ENCODE results near the gene IMPA2. TPM values are rescaled to one million over a fixed set of nuclear protein-coding genes. Genes with fewer than 3 reads are reported as not detected.

Gene IMPA2
- total RNA-seq, 2 donors from 2014 or later, result 18.3 to 23.7 TPM

DNA sequence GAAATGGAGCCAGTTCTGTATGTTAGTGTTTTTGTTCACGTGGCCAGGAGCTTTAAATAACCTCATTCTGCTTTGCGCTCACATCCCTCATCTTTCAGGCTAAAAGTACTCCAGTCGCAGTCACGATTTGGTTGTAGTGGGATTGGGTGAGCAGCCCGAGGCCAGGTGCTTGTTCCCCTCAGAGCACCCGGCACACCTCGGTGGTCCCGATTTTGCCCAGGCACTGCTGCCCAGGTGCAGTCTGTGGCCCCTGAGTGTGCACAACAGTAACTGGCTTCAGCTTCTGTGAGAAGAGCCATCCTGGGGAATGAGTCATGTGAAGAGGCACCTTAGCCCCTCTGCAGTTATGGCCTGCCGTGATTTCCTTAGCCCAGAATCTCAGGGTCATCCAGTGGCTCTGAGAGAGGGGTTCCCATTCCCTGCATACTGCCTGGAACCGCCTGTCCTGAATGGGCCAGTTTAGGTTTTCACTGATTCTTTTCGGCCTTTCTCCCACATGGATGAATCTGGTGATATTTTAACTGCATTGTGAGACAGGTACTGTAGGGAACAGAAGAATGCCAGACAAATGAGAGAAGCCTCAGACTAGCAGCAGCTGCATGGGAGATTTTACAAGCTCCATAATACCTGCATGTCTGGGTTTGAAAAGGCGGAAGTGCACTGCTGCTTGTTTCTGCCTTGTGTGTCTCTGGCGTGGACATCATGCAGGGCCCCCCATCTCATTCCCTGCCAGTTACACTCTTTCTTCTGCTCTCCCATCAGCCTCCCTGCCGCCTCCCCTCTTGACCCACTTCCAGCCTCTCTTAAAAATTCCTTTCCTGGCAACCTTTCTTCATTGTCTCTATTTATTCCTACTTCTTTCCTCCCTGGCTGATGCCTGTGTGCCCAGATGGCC, 33.5 kb downstream of the IMPA2 start:
- H3K27me3 Mint-ChIP-seq, result no peaks in the 10 kb centered on the region
- H3K27ac Mint-ChIP-seq, result no peak overlapping the region
- H3K9me3 Mint-ChIP-seq, result no peaks in the 10 kb centered on the region
- ATAC-seq (replicated peaks), result no peak
- H3K4me1 Mint-ChIP-seq, result no peaks in the 10 kb centered on the region
- no peaks in the 10 kb centered on the region for H3K36me3 Mint-ChIP-seq (ENCODE audit: low read depth)
- no peak overlapping the region for H3K4me3 Mint-ChIP-seq

DNA sequence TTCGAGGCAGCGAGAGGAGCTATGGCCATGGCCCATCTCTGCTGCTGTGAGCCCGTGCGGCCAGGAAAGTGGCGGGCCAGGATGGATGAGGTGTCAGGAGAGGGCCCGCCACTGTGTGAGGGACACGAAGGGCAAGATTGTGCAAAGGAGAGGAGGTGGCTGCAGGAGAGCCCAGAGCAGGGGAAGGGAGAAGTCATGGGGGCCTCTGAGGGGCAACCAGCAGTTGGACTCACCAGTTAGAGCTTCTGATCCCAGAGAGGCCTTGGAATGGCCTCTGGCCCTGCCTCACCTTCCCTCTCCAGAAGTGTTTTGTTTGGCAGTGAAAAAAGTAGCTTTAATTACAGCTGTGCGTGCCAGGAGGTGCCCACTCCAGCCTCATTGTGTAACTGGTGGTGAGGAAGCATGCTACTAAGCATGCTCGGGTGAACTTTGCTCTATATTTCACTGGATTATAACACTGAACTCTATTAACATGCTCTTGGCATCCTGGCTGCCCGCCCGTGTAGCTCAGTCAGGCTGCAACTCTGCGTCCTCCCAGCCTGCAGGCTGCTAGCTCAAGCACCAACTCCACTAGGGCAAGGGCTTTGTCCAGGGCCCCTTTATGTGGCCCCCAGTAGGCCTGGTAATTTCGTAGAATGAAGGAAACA, 34.2 kb downstream of the IMPA2 start:
- Mint-ChIP-seq H3K4me1 (no peaks in the 10 kb centered on the region), H3K27me3 (no peaks in the 10 kb centered on the region), H3K4me3 (no peak overlapping the region), H3K36me3 (ENCODE audit: low read depth) (no peaks in the 10 kb centered on the region), H3K27ac (no peak overlapping the region), H3K9me3 (no peaks in the 10 kb centered on the region)
- no peak for ATAC-seq (replicated peaks)

DNA sequence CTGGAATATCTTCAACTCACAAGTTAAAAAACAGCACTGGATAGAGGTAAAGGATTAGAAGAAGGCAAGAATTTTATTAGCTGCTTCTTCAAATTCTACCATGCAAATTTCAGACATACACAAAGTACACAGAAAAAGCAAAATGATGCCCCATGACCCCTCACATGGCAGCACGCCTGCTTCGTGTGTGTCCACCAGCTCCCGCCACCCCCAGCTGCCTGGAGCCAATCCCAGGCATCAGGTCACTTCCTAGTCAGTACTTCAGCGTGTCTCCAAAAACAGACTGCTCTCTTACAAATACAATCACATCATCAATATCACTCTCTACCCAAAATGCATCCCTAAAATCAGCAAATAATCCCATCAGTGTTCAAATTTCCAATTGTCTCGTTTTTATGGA, 35.8 kb downstream of the IMPA2 start:
- ATAC-seq (replicated peaks), result no peak
- no peak overlapping the region for H3K4me3 Mint-ChIP-seq
- H3K4me1 Mint-ChIP-seq, result no peaks in the 10 kb centered on the region
- H3K27ac Mint-ChIP-seq, result no peak overlapping the region
- H3K9me3 Mint-ChIP-seq, result no peaks in the 10 kb centered on the region
- no peaks in the 10 kb centered on the region for H3K27me3 Mint-ChIP-seq
- H3K36me3 Mint-ChIP-seq (ENCODE audit: low read depth), result no peaks in the 10 kb centered on the region

DNA sequence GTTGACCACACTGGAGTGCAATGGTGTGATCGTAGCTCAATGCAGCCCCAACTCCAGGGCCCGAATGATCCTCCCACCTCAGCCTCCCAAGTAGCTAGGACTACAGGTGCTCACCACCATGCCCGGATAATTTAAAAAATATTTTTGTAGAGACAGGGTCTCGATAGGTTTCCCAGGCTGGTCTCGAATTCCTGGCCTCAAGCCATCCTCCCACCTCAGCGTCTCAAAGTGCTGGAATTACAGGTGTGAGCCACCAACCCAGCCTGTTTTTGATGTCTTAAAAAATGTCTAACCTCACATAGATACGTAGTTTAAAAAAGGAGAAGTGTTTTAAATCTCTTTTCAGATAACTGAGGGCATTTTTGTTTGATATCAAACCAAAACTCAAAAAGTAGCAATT, 37.6 kb downstream of the IMPA2 start:
- H3K4me3 Mint-ChIP-seq, result no peak overlapping the region
- ATAC-seq (replicated peaks), result no peak

DNA sequence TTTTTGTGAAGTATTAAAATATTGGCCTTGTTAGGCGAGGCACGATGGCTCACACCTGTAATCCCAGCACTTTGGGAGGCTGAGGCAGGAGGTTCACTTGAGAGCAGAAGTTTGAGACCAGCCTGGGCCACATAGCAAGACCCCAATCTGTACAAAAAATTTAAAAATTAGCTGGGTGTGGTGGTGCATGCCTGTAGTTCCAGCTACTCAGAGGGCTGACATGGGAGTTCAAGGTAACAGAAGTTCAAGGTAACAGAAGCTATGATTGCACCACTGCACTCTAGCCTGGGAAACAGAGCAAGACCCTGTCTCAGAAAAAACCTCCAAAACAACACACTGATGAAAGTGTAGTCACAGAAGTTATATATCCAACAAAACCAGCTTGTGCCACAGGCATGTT, 39.8 kb downstream of the IMPA2 start:
- Mint-ChIP-seq H3K4me1 (no peaks in the 10 kb centered on the region), H3K27ac (no peak overlapping the region), H3K36me3 (ENCODE audit: low read depth) (no peaks in the 10 kb centered on the region), H3K27me3 (no peaks in the 10 kb centered on the region), H3K9me3 (no peaks in the 10 kb centered on the region), H3K4me3 (no peak overlapping the region)
- no peak for ATAC-seq (replicated peaks)

More for the DNA sequence above, 37.6 kb downstream of the IMPA2 start:
- Mint-ChIP-seq H3K9me3 (no peaks in the 10 kb centered on the region), H3K36me3 (ENCODE audit: low read depth) (no peaks in the 10 kb centered on the region), H3K27ac (no peak overlapping the region), H3K4me1 (no peaks in the 10 kb centered on the region), H3K27me3 (no peaks in the 10 kb centered on the region)

DNA sequence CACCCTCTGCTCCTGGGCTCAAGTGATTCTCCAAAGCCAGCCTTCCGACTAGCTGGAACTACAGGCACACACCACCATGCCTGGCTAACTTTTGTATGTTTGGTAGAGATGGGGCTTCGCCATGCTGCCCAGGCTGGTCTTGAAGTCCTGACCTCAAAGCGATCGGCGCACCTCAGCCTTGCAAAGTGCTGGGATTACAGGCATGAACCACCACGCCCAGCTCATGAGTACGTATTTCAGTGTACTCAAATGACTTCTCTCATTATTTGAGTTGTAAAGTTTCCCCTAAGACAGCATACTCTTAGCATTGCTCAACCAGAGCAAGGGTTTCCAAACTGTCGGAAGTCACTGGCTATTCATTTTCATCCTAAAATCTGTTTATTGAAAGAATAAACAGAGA, 40.3 kb downstream of the IMPA2 start:
- no peak for ATAC-seq (replicated peaks)
- no peak overlapping the region for H3K4me3 Mint-ChIP-seq
- H3K4me1 Mint-ChIP-seq, result no peaks in the 10 kb centered on the region
- no peaks in the 10 kb centered on the region for H3K36me3 Mint-ChIP-seq (ENCODE audit: low read depth)
- no peak overlapping the region for H3K27ac Mint-ChIP-seq
- H3K9me3 Mint-ChIP-seq, result no peaks in the 10 kb centered on the region
- H3K27me3 Mint-ChIP-seq, result no peaks in the 10 kb centered on the region

DNA sequence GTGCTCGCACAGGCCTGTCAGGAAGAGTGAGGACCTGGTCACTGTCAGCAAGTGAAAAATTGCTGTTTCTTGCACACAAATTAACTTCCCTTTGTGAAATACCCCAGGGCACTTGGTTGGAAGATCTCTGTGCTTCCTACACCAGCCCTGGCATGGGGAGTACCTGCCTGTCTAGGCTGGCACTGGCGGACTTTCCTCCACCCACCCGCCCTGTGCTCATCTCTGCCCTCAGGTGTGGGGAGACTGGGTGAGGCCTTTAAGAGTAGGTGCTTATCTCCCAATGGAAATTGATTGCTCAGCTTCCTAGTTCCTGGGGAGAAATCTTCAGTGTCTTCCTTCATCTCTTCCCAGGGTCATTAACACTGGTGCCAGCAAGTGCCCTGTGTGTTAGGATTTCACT, 42.1 kb downstream of the IMPA2 start:
- no peaks in the 10 kb centered on the region for H3K27me3 Mint-ChIP-seq
- H3K4me1 Mint-ChIP-seq, result no peaks in the 10 kb centered on the region
- no peak for ATAC-seq (replicated peaks)
- H3K27ac Mint-ChIP-seq, result no peak overlapping the region
- H3K9me3 Mint-ChIP-seq, result no peaks in the 10 kb centered on the region
- H3K36me3 Mint-ChIP-seq (ENCODE audit: low read depth), result no peaks in the 10 kb centered on the region
- H3K4me3 Mint-ChIP-seq, result no peak overlapping the region

DNA sequence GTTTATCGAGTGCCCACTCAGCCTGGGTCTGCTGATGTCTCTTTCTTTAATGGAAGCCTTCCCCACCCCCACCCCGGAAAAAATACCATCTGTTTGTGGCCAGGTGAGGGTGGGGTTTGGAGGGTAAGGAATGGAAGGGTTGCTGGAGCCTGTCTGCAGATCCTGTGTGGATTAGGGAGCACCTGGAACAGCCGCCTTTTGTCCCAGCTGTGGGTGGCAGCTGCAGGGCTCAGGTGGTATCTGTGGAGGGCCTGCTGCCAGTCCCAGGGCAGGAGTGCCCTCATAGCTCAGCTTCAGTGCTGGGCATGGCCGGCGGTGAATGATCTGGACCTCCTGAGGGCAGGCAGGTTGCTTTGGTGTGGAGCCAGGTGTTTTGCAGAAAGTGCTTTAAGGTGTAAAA, 45.3 kb downstream of the IMPA2 start:
- no peaks in the 10 kb centered on the region for H3K36me3 Mint-ChIP-seq (ENCODE audit: low read depth)
- no peak overlapping the region for H3K27ac Mint-ChIP-seq
- H3K4me1 Mint-ChIP-seq, result no peaks in the 10 kb centered on the region
- ATAC-seq (replicated peaks), result no peak
- no peaks in the 10 kb centered on the region for H3K27me3 Mint-ChIP-seq
- no peak overlapping the region for H3K4me3 Mint-ChIP-seq
- no peaks in the 10 kb centered on the region for H3K9me3 Mint-ChIP-seq

DNA sequence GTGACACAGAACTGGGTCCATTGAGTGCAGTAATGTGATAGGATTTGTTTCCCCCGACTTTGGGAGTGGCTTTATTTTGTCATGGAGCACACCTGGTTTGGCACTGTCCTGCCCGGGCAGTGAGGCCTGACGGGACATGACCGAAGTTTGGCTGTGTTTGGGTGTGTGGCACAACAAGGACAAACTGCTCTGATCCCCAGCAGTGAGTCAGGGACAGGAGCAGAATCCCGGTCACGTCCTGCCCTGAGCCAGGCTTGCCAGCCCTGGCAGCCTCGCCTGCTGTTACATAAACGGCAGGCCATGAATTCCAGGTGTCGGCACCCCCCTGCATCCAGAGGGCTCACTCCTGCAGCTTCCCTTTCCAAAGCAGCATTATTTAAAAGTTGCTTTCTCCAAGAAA, 45.7 kb downstream of the IMPA2 start:
- no peaks in the 10 kb centered on the region for H3K4me1 Mint-ChIP-seq
- no peaks in the 10 kb centered on the region for H3K9me3 Mint-ChIP-seq
- ATAC-seq (replicated peaks), result no peak
- H3K4me3 Mint-ChIP-seq, result no peak overlapping the region
- no peak overlapping the region for H3K27ac Mint-ChIP-seq
- no peaks in the 10 kb centered on the region for H3K27me3 Mint-ChIP-seq
- no peaks in the 10 kb centered on the region for H3K36me3 Mint-ChIP-seq (ENCODE audit: low read depth)

DNA sequence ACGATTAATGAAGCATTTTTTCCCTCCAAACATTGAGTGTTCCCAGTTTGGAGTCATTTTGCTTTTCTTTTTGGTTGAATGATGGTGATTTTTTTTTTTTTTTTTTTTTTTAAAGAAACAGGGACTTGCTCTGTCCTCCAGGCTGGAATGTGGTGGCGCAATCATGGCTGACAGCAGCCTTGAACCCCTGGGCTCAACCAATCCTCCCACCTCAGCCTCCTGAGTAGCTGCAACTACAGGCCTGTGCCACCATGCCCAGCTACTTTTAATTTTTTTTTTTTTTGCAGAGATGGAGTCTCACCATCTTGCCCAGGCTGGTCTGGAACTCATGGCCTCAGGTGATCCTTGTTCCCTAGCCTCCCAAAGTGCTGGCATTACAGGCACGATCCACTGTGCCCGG, 46.2 kb downstream of the IMPA2 start:
- no peaks in the 10 kb centered on the region for H3K36me3 Mint-ChIP-seq (ENCODE audit: low read depth)
- no peaks in the 10 kb centered on the region for H3K4me1 Mint-ChIP-seq
- no peaks in the 10 kb centered on the region for H3K27me3 Mint-ChIP-seq
- no peak overlapping the region for H3K4me3 Mint-ChIP-seq
- no peak overlapping the region for H3K27ac Mint-ChIP-seq
- no peak for ATAC-seq (replicated peaks)
- no peaks in the 10 kb centered on the region for H3K9me3 Mint-ChIP-seq

DNA sequence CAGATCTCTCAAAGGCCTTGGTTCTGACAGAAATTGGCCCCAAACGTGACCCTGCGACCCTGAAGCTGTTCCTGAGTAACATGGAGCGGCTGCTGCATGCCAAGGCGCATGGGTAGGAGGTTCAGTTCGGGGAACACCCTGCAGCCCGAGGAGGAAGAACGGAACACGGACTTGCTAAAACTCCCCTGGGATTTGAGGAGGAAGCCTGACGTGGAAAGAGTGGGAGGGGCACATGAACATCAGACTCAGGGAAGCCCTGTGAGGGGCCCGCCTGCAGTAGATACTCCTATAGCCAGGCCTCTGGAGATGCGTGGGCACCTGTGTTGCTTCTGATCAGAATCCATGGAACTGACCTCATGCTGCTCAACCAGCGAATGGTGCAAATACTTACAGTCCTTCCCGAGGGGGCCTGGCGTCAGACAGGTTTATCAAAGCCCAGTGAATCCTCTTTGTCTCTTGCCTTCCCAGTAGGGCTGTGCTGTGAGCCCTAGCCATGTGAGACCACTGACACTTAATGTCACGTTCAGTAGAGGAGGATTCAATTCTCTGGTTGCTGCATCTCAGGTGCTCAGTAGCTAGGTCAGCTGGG, 46.8 kb downstream of the IMPA2 start:
- H3K4me3 Mint-ChIP-seq, result no peak overlapping the region
- no peaks in the 10 kb centered on the region for H3K27me3 Mint-ChIP-seq
- no peak for ATAC-seq (replicated peaks)
- H3K36me3 Mint-ChIP-seq (ENCODE audit: low read depth), result no peaks in the 10 kb centered on the region
- no peak overlapping the region for H3K27ac Mint-ChIP-seq
- no peaks in the 10 kb centered on the region for H3K4me1 Mint-ChIP-seq
- H3K9me3 Mint-ChIP-seq, result no peaks in the 10 kb centered on the region

DNA sequence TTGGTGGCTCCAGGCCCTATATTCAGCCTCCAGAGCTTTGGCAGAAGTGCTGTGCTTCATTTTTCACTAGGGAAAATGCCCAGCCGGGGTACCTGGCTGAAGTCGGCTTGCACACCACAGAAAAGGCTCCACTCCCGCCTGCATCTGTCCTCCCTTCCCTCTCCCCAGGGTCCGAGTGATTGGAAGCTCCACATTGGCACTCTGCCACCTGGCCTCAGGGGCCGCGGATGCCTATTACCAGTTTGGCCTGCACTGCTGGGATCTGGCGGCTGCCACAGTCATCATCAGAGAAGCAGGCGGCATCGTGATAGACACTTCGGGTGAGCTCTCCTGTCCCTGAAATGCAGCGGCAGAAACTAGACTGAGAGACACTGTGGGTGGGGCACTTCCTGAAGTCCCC, 47.4 kb downstream of the IMPA2 start:
- Mint-ChIP-seq H3K9me3 (no peaks in the 10 kb centered on the region), H3K27ac (no peak overlapping the region), H3K4me1 (no peaks in the 10 kb centered on the region), H3K4me3 (no peak overlapping the region), H3K36me3 (ENCODE audit: low read depth) (no peaks in the 10 kb centered on the region), H3K27me3 (no peaks in the 10 kb centered on the region)
- no peak for ATAC-seq (replicated peaks)

DNA sequence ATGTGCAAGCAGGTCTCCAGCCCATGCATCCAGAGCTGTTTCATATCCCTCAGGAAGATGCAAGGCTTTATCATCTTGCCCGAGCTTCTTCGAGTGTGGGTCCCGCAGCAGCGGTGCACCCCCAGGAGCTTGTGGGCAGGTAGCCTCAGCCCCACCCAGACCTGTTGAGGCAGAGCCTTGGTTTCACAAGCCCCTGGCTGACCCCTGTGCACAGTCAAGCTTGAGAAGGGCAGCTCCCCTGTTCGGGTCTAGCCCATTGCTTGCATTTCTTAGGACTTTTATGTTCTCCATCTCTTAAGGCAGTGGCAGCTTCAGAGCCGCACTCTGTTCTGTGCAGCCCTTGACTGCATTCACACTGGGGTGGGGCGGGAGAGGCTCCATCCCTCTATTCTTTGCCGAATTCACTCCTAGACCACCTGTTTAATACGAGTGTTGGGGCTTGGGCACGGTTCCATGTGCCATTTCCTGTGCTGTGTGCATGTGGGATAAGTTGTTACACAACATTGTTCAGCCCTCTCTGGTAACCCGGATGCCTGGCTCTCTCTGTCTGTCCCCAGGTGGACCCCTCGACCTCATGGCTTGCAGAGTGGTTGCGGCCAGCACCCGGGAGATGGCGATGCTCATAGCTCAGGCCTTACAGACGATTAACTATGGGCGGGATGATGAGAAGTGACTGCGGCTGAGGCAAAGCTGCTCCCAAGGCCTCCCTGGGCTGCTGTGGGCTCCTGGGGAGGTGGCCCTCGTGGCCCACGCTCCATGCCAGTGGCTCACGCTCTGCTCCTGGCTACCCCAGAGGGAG, 48.7 kb downstream of the IMPA2 start:
- H3K27ac Mint-ChIP-seq, result no peak overlapping the region
- no peak overlapping the region for H3K4me3 Mint-ChIP-seq
- no peak for ATAC-seq (replicated peaks)
- H3K4me1 Mint-ChIP-seq, result no peaks in the 10 kb centered on the region
- H3K36me3 Mint-ChIP-seq (ENCODE audit: low read depth), result no peaks in the 10 kb centered on the region
- H3K9me3 Mint-ChIP-seq, result no peaks in the 10 kb centered on the region
- H3K27me3 Mint-ChIP-seq, result no peaks in the 10 kb centered on the region

DNA sequence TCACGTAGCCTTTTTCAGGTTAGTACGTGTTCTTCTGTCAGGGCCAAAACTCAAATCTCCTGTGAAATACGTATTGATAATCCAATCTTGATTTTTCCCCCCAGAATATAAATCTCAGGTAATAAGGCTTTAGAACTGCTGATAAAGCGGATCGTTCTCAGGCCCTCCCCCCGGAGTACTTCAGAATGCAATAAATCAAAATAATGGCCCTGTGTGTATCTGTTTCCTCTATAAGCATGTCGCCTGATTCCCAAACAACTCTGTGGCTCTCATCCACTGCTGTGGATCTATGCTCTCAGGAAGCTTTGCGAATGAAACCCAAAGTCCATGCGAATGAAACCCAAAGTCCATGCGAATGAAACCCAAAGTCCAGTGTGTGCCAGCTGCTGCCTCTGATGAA, 49.4 kb downstream of the IMPA2 start:
- Mint-ChIP-seq H3K36me3 (ENCODE audit: low read depth) (no peaks in the 10 kb centered on the region), H3K27ac (no peak overlapping the region), H3K9me3 (no peaks in the 10 kb centered on the region), H3K4me1 (no peaks in the 10 kb centered on the region), H3K4me3 (no peak overlapping the region), H3K27me3 (no peaks in the 10 kb centered on the region)
- no peak for ATAC-seq (replicated peaks)
